K562 (cell line): ENCODE results near the gene UFSP1. TPM values are rescaled to one million over a fixed set of nuclear protein-coding genes. Genes with fewer than 3 reads are reported as not detected.
A peak's percentile ranks its signal among the peaks of the same experiment; 100 is the strongest.

Experiments used
- ATAC-seq: fragments of 200-7000 bp; cut with Tn5 transposase; 3 replicates; pipeline ENCODE4 v1.9.1; 2020; ENCODE audit warnings: moderate library complexity
- BruUV-seq: library from RNA; stranded (reverse); fragments of 400-500 nt; replicated peaks from 2 replicates; lab custom pipeline; 2021; lab: Mats Ljungman, UMichigan
- CTCF ChIA-PET: fragments of 300-600 bp; formaldehyde crosslinking; extraction: SDS; loops from one replicate; lab custom pipeline; 2021; ENCODE audit warnings: low intra/inter-chr PET ratio; lab: Yijun Ruan, JAX
- POLR2A ChIA-PET: fragments of 300-600, 350-650 bp; sonication (Branson Sonifier 250); formaldehyde crosslinking; extraction: SDS; loops from one replicate; lab custom pipeline; 2021; ENCODE audit warnings: antibody characterized with exemption, inconsistent platforms; lab: Yijun Ruan, JAX
- DNase-seq, 4 experiments: peaks; one replicate each; pipeline versions ENCODE4 v3.0.0 to v3.0.0-alpha.2; 2011 to 2018; ENCODE audit warnings: low spot score in 3 of 4, mixed read lengths in 3 of 4; ENCODE audit errors: extremely low read depth in 1 of 4
- FAIRE-seq: peaks from 2 replicates; lab custom pipeline; 2011; peaks lifted over from hg19 to GRCh38; lab: Jason Lieb, UNC
- H2AFZ ChIP-seq: 2 replicates; pipeline ENCODE4 v1.6.0; 2011; ENCODE audit warnings: low read depth, low read length, control low read depth, inconsistent platforms
- H3K27ac ChIP-seq: fragments of 200-600 bp; 3 replicates; pipeline ENCODE4 v1.8.0; 2011; ENCODE audit warnings: low read depth, mild to moderate bottlenecking, control low read depth, inconsistent platforms, low read length, moderate library complexity, mixed read lengths; ENCODE audit errors: extremely low read depth
- H3K27me3 ChIP-seq, 2 experiments: fragments of 300-600 bp in 1 of 2; 2 replicates in 1 of 2; 3 replicates in 1 of 2; pipeline versions ENCODE4 v1.6.0 to v1.8.0; 2011; ENCODE audit warnings: inconsistent platforms in 2 of 2, low read length in 2 of 2, mild to moderate bottlenecking in 1 of 2, mixed read lengths in 1 of 2, moderate library complexity in 1 of 2; ENCODE audit not compliant: control insufficient read depth in 2 of 2, insufficient read depth in 2 of 2
- H3K36me3 ChIP-seq: fragments of 300-600 bp; 3 replicates; pipeline ENCODE4 v1.8.0; 2011; ENCODE audit warnings: mild to moderate bottlenecking, low read length, inconsistent platforms; ENCODE audit not compliant: control insufficient read depth, insufficient read depth
- H3K4me1 ChIP-seq, 2 experiments: fragments of 200-600 bp in 1 of 2; replicated peaks in 1 of 2; 2 replicates in 1 of 2; 3 replicates in 1 of 2; pipeline versions ENCODE4 v1.5.1 to v1.8.0; 2011; ENCODE audit warnings: inconsistent platforms in 2 of 2, low read length in 2 of 2, mild to moderate bottlenecking in 1 of 2, mixed read lengths in 1 of 2, moderate library complexity in 1 of 2; ENCODE audit not compliant: control insufficient read depth in 2 of 2, insufficient read depth in 2 of 2
- H3K4me2 ChIP-seq: 2 replicates; pipeline ENCODE4 v1.6.1; 2011; ENCODE audit warnings: low read length, control low read depth, inconsistent platforms, mixed read lengths; ENCODE audit not compliant: insufficient read depth
- H3K4me3 ChIP-seq: fragments of 200-600 bp; sonication (generic), shearing (Covaris generic); 2 replicates; pipeline ENCODE4 v1.5.1; 2016; ENCODE audit warnings: control low read depth, inconsistent platforms
- H3K79me2 ChIP-seq: fragments of 200-600 bp; 3 replicates; pipeline ENCODE4 v1.8.0; 2011; ENCODE audit warnings: low read length, inconsistent platforms; ENCODE audit not compliant: control insufficient read depth, insufficient read depth
- H3K9ac ChIP-seq, 2 experiments: 2 replicates each; pipeline versions ENCODE4 v1.6.0 to v1.6.1; 2011; ENCODE audit warnings: low read depth in 2 of 2, low read length in 2 of 2, control low read depth in 1 of 2, inconsistent platforms in 1 of 2, mild to moderate bottlenecking in 1 of 2, mixed read lengths in 1 of 2; ENCODE audit not compliant: insufficient read depth in 1 of 2
- H3K9me1 ChIP-seq: one replicate; pipeline ENCODE4 v1.6.0; 2011; ENCODE audit warnings: inconsistent platforms, mild to moderate bottlenecking, low read length, moderate library complexity; ENCODE audit not compliant: control insufficient read depth, insufficient read depth
- H3K9me3 ChIP-seq: replicated peaks from 2 replicates; pipeline ENCODE4 v1.5.1; 2011; ENCODE audit warnings: low read depth, low read length, inconsistent platforms; ENCODE audit not compliant: control insufficient read depth, insufficient read depth
- H4K20me1 ChIP-seq: replicated peaks from 2 replicates; pipeline ENCODE4 v1.6.1; 2011; ENCODE audit warnings: low read length, inconsistent platforms, mixed read lengths; ENCODE audit not compliant: control insufficient read depth, insufficient read depth
- BDP1 ChIP-seq: IDR thresholded peaks from 3 replicates; pipeline ENCODE4 v1.6.1; 2011; ENCODE audit not compliant: insufficient read length, insufficient read depth
- DACH1 ChIP-seq: fragments of 450-650 bp; IDR thresholded peaks from 2 replicates; pipeline ENCODE4 v1.6.1; 2018; ENCODE audit not compliant: partially characterized antibody
- ETV6 ChIP-seq, 3 experiments: fragments of 150-350 bp in 1 of 3; sonication (generic) in 1 of 3; formaldehyde crosslinking in 1 of 3; IDR thresholded peaks; 2 replicates each; pipeline versions ENCODE4 v1.6.1 to v1.8.0; 2014 to 2022; ENCODE audit warnings: borderline replicate concordance in 2 of 3, low read depth in 2 of 3, antibody characterized with exemption in 1 of 3, low read length in 1 of 3, mild to moderate bottlenecking in 1 of 3, missing genetic modification reagents in 1 of 3
- MEF2A ChIP-seq: IDR thresholded peaks from 2 replicates; pipeline ENCODE4 v1.6.1; 2011; ENCODE audit warnings: low read depth, mild to moderate bottlenecking, low read length, moderate library complexity; ENCODE audit not compliant: control insufficient read depth
- MEF2D ChIP-seq: conservative IDR thresholded peaks from 2 replicates; pipeline ENCODE4 v1.6.1; 2016; ENCODE audit warnings: low read depth, missing genetic modification characterization, missing compliant biosample characterization
- PRPF4 ChIP-seq: fragments of 200-400 bp; formaldehyde crosslinking; IDR thresholded peaks from one replicate; pipeline ENCODE4 v1.6.1; 2017; ENCODE audit warnings: low read length, low read depth, mild to moderate bottlenecking; ENCODE audit not compliant: insufficient read depth, poor library complexity, severe bottlenecking
- XRCC5 ChIP-seq: fragments of 200-400 bp; formaldehyde crosslinking; IDR thresholded peaks from 2 replicates; pipeline ENCODE4 v1.6.1; 2017; ENCODE audit warnings: low read depth, mild to moderate bottlenecking, low read length
- ZNF282 ChIP-seq: sonication (generic); formaldehyde crosslinking; IDR thresholded peaks from 2 replicates; pipeline ENCODE4 v1.8.1; 2023; ENCODE audit warnings: missing genetic modification reagents
- WGBS: fragments of 100-300 bp; shearing (Covaris generic); methylation state at CpG from one replicate; pipeline ENCODE4 v1.1.6; 2016; ENCODE audit warnings: low coverage, mixed read lengths; ENCODE audit not compliant: insufficient coverage; ENCODE audit errors: missing lambda C conversion rate; 5-methylcytosine and 5-hydroxymethylcytosine counted together
- in situ Hi-C: fragments of 300-500 bp; cut with MboI; formaldehyde crosslinking; loops from 4 replicates; pipeline ENCODE4 v1.15.0; 2018; ENCODE audit warnings: inconsistent platforms, mixed read lengths
- intact Hi-C: fragments of 100-400 bp; cut with micrococcal nuclease; formaldehyde crosslinking; loops from 2 replicates; pipeline ENCODE4 v1.14.2; 2022
- polyA plus RNA-seq, 8 experiments: library from polyadenylated mRNA; depleted of rRNA in 4 of 8; stranded (reverse) in 5 of 8; unstranded in 3 of 8; fragments of >200 nt; fragmentation: Nextera tagmentation in 2 of 8; fragmentation: Illumina TruSeq in 1 of 8; extraction: Ambion mirVana in 2 of 8; extraction: Trizol in 1 of 8; gene quantifications; 2 replicates each; pipeline versions ENCODE4 v1.2.1 to v1.2.3, GENCODE V29; 2011 to 2014; ENCODE audit warnings: inconsistent platforms in 1 of 8, missing spikeins in 1 of 8
- total RNA-seq, 7 experiments: library from RNA; depleted of rRNA in 6 of 7; stranded (reverse); fragments of >200 nt in 6 of 7; fragmentation: Illumina TruSeq in 2 of 7; extraction: Trizol in 2 of 7; gene quantifications; 2 replicates each; pipeline versions ENCODE4 v1.2.1 to v1.2.3, GENCODE V29; 2011 to 2021; ENCODE audit warnings: low replicate concordance in 1 of 7
- TF ChIP-seq, protein P1 (sequence below): fragments of 250-450 bp; sonication (Bioruptor Pico); IDR thresholded peaks from 2 replicates; pipeline ENCODE4 v1.8.0; 2022; ENCODE audit warnings: inconsistent platforms
- TF ChIP-seq, protein P2 (sequence below): IDR thresholded peaks from 2 replicates; pipeline ENCODE4 v1.6.1; 2011; ENCODE audit not compliant: insufficient read length; ENCODE audit errors: extremely low read depth

UFSP1 gene
- total and polyA plus RNA-seq, 9 of the 15 experiments (the other 6 are each of a cell fraction or from before 2014, with no cell fraction given) = 0.50 to 18.8 (median 2.1) TPM

GRCh38 chr7:100901921-100902332 is 12.4 kb upstream of the UFSP1 start:
- ChIA-PET POLR2A (interaction anchor here (0.5 to 0.7 kb wide), 2 partner anchors 13 to 70 kb away, joined by 3 read pairs; partner anchors contain the start of gene UFSP1), CTCF (interaction anchor here (0.7 kb wide), 1 partner anchor 294 kb away, joined by 5 read pairs; no protein-coding TSS in a partner anchor)
- peak overlapping the region; percentile 1; the same call in 1 of the 2 replicates for H3K4me2 ChIP-seq
- no peaks in the 10 kb centered on the region for H3K9me1 ChIP-seq
- no peak overlapping the region for H3K27ac ChIP-seq
- H3K9me3 ChIP-seq = no peaks in the 10 kb centered on the region
- no peak overlapping the region for H3K4me3 ChIP-seq
- ATAC-seq (no peak), DNase-seq (no peak), FAIRE-seq (no peak)
- H4K20me1 ChIP-seq = no peaks in the 10 kb centered on the region
- H3K36me3 ChIP-seq = no peaks in the 10 kb centered on the region
- no peaks in the 10 kb centered on the region for H3K79me2 ChIP-seq
- H3K9ac ChIP-seq = no peak overlapping the region
- H3K27me3 ChIP-seq = no peaks in the 10 kb centered on the region
- 27% methylated on average over 5 of the region's 5 CpGs for WGBS
- intact Hi-C loops (no loop called here), in situ Hi-C loops (loop anchor here (25.0 kb wide), 1 partner anchor 385 kb away; no protein-coding TSS in a partner anchor)
- no peak for TF ChIP-seq BDP1
- TF ChIP-seq MEF2D (tag) = 0 out of 2 replicates have a peak, but pooled peaks have one; percentile 27
- no peak for TF ChIP-seq ETV6 (IDR thresholded peaks at IDR 0.05; ENCODE audit: borderline replicate concordance in 1 of 2, low read depth in 2 of 2, low read length in 1 of 2)
- TF ChIP-seq ETV6 (CRISPR knock-in tag; IDR thresholded peaks at IDR 0.05; ENCODE audit: borderline replicate concordance) = no peak
- TF ChIP-seq, protein P1, sequence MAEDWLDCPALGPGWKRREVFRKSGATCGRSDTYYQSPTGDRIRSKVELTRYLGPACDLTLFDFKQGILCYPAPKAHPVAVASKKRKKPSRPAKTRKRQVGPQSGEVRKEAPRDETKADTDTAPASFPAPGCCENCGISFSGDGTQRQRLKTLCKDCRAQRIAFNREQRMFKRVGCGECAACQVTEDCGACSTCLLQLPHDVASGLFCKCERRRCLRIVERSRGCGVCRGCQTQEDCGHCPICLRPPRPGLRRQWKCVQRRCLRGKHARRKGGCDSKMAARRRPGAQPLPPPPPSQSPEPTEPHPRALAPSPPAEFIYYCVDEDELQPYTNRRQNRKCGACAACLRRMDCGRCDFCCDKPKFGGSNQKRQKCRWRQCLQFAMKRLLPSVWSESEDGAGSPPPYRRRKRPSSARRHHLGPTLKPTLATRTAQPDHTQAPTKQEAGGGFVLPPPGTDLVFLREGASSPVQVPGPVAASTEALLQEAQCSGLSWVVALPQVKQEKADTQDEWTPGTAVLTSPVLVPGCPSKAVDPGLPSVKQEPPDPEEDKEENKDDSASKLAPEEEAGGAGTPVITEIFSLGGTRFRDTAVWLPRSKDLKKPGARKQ (CRISPR knock-in tag) = no peak
- TF ChIP-seq, protein P2, sequence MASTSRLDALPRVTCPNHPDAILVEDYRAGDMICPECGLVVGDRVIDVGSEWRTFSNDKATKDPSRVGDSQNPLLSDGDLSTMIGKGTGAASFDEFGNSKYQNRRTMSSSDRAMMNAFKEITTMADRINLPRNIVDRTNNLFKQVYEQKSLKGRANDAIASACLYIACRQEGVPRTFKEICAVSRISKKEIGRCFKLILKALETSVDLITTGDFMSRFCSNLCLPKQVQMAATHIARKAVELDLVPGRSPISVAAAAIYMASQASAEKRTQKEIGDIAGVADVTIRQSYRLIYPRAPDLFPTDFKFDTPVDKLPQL = no peak
- no peak for TF ChIP-seq ZNF282 (CRISPR knock-in tag)
- no peak for TF ChIP-seq PRPF4
- TF ChIP-seq XRCC5 = no peak
- TF ChIP-seq DACH1 = peak; percentile 34
- TF ChIP-seq MEF2A = peak; percentile 56; the same call in 1 of the 2 replicates
- no peak overlapping the region for H2AFZ ChIP-seq
- H3K4me1 ChIP-seq = peaks cover 17 to 21% of the 10 kb centered on the region in 2 experiments; a peak in 4 of 5 replicates
- no TSS peak for BruUV-seq
